Neural cell (in vitro differentiated cells): ENCODE data around the gene GCFC2. TPM values are rescaled to one million over a fixed set of nuclear protein-coding genes. Genes with fewer than 3 reads are reported as not detected.
"Not testable (repeated sequence)": the region's sequence is repeated elsewhere in the genome, so short reads cannot be mapped to it uniquely, and the experiment has no call there.

Experiments used
- H2AFZ ChIP-seq: fragments of 200-600, 300-800 bp; sonication (generic), shearing (Covaris generic); 2 replicates; pipeline ENCODE4 v1.6.0; 2014; ENCODE audit warnings: low read depth, mild to moderate bottlenecking, antibody characterized with exemption, low read length, moderate library complexity
- H3F3A ChIP-seq: fragments of 200-600 bp; shearing (Covaris generic); 2 replicates; pipeline ENCODE4 v1.6.1; 2016; ENCODE audit warnings: mild to moderate bottlenecking, moderate library complexity, mixed read lengths, antibody characterized with exemption, low read length; ENCODE audit not compliant: insufficient read depth, poor library complexity, severe bottlenecking
- H3K27ac ChIP-seq: fragments of 200-600, 300-800 bp; sonication (generic), shearing (Covaris generic); 2 replicates; pipeline ENCODE4 v1.5.1; 2014; ENCODE audit warnings: mild to moderate bottlenecking, low read length, moderate library complexity
- H3K27me3 ChIP-seq: fragments of 300-800, 200-600 bp; sonication (generic), shearing (Covaris generic); 2 replicates; pipeline ENCODE4 v1.6.0; 2014; ENCODE audit warnings: mild to moderate bottlenecking, low read depth, low read length, moderate library complexity; ENCODE audit not compliant: insufficient read depth
- H3K36me3 ChIP-seq: fragments of 300-800, 200-600 bp; sonication (generic), shearing (Covaris generic); 2 replicates; pipeline ENCODE4 v1.5.1; 2014; ENCODE audit warnings: mild to moderate bottlenecking, antibody characterized with exemption, low read length, moderate library complexity; ENCODE audit not compliant: insufficient read depth
- H3K4me2 ChIP-seq: fragments of 300-800, 200-600 bp; sonication (generic), shearing (Covaris generic); 2 replicates; pipeline ENCODE4 v1.6.0; 2014; ENCODE audit warnings: mild to moderate bottlenecking, low read length
- H3K4me3 ChIP-seq: fragments of 300-800, 200-600 bp; sonication (generic), shearing (Covaris generic); 2 replicates; pipeline ENCODE4 v1.5.1; 2014; ENCODE audit warnings: mild to moderate bottlenecking, low read length, moderate library complexity
- H3K79me2 ChIP-seq: fragments of 200-600 bp; shearing (Covaris generic); replicated peaks from 2 replicates; pipeline ENCODE4 v1.6.0; 2014; ENCODE audit warnings: mild to moderate bottlenecking, low read length, moderate library complexity; ENCODE audit not compliant: insufficient read depth
- H3K9ac ChIP-seq: fragments of 300-800, 200-600 bp; sonication (generic), shearing (Covaris generic); 2 replicates; pipeline ENCODE4 v1.6.1; 2016; ENCODE audit warnings: mild to moderate bottlenecking, low read length, mixed read lengths
- H3K9me2 ChIP-seq: fragments of 200-600 bp; shearing (Covaris generic); 2 replicates; pipeline ENCODE4 v1.6.1; 2016; ENCODE audit warnings: mild to moderate bottlenecking, low read length, mixed read lengths; ENCODE audit not compliant: insufficient read depth
- H3K9me3 ChIP-seq: fragments of 200-600, 300-800 bp; sonication (generic), shearing (Covaris generic); 2 replicates; pipeline ENCODE4 v1.6.1; 2016; ENCODE audit warnings: mild to moderate bottlenecking, mixed run types, low read length, moderate library complexity, mixed read lengths
- H4K20me1 ChIP-seq: fragments of 200-600 bp; shearing (Covaris generic); 2 replicates; pipeline ENCODE4 v1.6.1; 2016; ENCODE audit warnings: mild to moderate bottlenecking, mixed run types; ENCODE audit not compliant: insufficient read depth
- CTCF ChIP-seq: fragments of 450-650 bp; IDR thresholded peaks from 2 replicates; pipeline ENCODE4 v1.5.1; 2014; ENCODE audit warnings: antibody characterized with exemption, mild to moderate bottlenecking, moderate library complexity; ENCODE audit not compliant: poor library complexity, severe bottlenecking
- EP300 ChIP-seq: fragments of 450-650 bp; conservative IDR thresholded peaks from 2 replicates; pipeline ENCODE4 v1.6.1; 2014; ENCODE audit warnings: antibody characterized with exemption, mild to moderate bottlenecking, moderate library complexity; ENCODE audit not compliant: poor library complexity, severe bottlenecking
- EZH2 ChIP-seq: fragments of 200-600, 300-800 bp; shearing (Covaris generic), sonication (generic); IDR thresholded peaks from 2 replicates; pipeline ENCODE4 v1.6.1; 2014; ENCODE audit warnings: antibody characterized with exemption, low read length, borderline replicate concordance, mild to moderate bottlenecking; ENCODE audit not compliant: insufficient read depth, poor library complexity, severe bottlenecking
- MXI1 ChIP-seq: fragments of 450-650 bp; conservative IDR thresholded peaks from 2 replicates; pipeline ENCODE4 v1.6.1; 2014; ENCODE audit warnings: antibody characterized with exemption, mild to moderate bottlenecking; ENCODE audit not compliant: poor library complexity, severe bottlenecking
- POLR2AphosphoS5 ChIP-seq: IDR thresholded peaks from 2 replicates; pipeline ENCODE4 v1.6.1; 2012
- RAD21 ChIP-seq: fragments of 450-650 bp; conservative IDR thresholded peaks from 2 replicates; pipeline ENCODE4 v1.6.1; 2014; ENCODE audit warnings: antibody characterized with exemption, mild to moderate bottlenecking, moderate library complexity
- REST ChIP-seq: IDR thresholded peaks from 2 replicates; pipeline ENCODE4 v1.6.1; 2012; ENCODE audit warnings: borderline replicate concordance
- SMC3 ChIP-seq: fragments of 450-650 bp; conservative IDR thresholded peaks from 2 replicates; pipeline ENCODE4 v1.6.1; 2014; ENCODE audit warnings: antibody characterized with exemption, mild to moderate bottlenecking, moderate library complexity; ENCODE audit not compliant: poor library complexity
- TAF1 ChIP-seq: IDR thresholded peaks from 2 replicates; pipeline ENCODE4 v1.6.1; 2012; ENCODE audit warnings: low read depth
- polyA plus RNA-seq: library from polyadenylated mRNA; depleted of rRNA; stranded (reverse); fragments of >200 nt; gene quantifications from 2 replicates; pipeline ENCODE4 v1.2.3, GENCODE V29; 2014

Gene GCFC2
- polyA plus RNA-seq, 1 donor from 2014 or later, result 2.5 TPM

GRCh38 chr2:75716406-75716805, 5.7 kb upstream of the GCFC2 start:
- no peaks in the 10 kb centered on the region for H3F3A ChIP-seq
- no peaks in the 10 kb centered on the region for H3K9me3 ChIP-seq
- H3K4me2 ChIP-seq, result no peak overlapping the region
- TF ChIP-seq SMC3 (peak; percentile 53), CTCF (peak; percentile 52), EP300 (no peak), RAD21 (peak; percentile 60), EZH2 (no peak)
- no peaks in the 10 kb centered on the region for H3K27me3 ChIP-seq
- no peak overlapping the region for H3K9ac ChIP-seq
- H3K36me3 ChIP-seq, result no peaks in the 10 kb centered on the region
- no peak overlapping the region for H3K27ac ChIP-seq
- H3K4me3 ChIP-seq, result no peak overlapping the region
- H4K20me1 ChIP-seq, result no peaks in the 10 kb centered on the region
- no peak overlapping the region for H2AFZ ChIP-seq
- no peaks in the 10 kb centered on the region for H3K79me2 ChIP-seq
- no peaks in the 10 kb centered on the region for H3K9me2 ChIP-seq

- not testable (repeated sequence) for H3K9me3 ChIP-seq, H3K9ac ChIP-seq, H3K36me3 ChIP-seq, H3K9me2 ChIP-seq, H3K79me2 ChIP-seq, H3K27ac ChIP-seq, H4K20me1 ChIP-seq, H3K4me2 ChIP-seq, H3K27me3 ChIP-seq, H2AFZ ChIP-seq, H3K4me3 ChIP-seq, H3F3A ChIP-seq
Measured at GRCh38 chr2:75711590-75711989, 875 bp upstream of the GCFC2 start.

GRCh38 chr2:75710220-75710576, 517 bp downstream of the GCFC2 start:
- Histone ChIP-seq H3K36me3 (no peaks in the 10 kb centered on the region), H3K79me2 (no peaks in the 10 kb centered on the region), H3K4me3 (peak overlapping the region; percentile 64), H3F3A (no peaks in the 10 kb centered on the region), H3K9ac (peak overlapping the region; percentile 26), H3K27me3 (no peaks in the 10 kb centered on the region), H2AFZ (no peak overlapping the region), H4K20me1 (no peaks in the 10 kb centered on the region), H3K9me3 (no peaks in the 10 kb centered on the region), H3K9me2 (no peaks in the 10 kb centered on the region), H3K4me2 (no peak overlapping the region), H3K27ac (no peak overlapping the region)
- TF ChIP-seq SMC3 (no peak), REST (no peak), TAF1 (no peak), MXI1 (no peak), EZH2 (no peak), RAD21 (no peak), POLR2AphosphoS5 (no peak), EP300 (no peak), CTCF (no peak)
